ENCODE data around the gene N4BP3. TPM values are rescaled to one million over a fixed set of nuclear protein-coding genes. Genes with fewer than 3 reads are reported as not detected.
"Not testable (repeated sequence)": the region's sequence is repeated elsewhere in the genome, so short reads cannot be mapped to it uniquely, and the experiment has no call there.

N4BP3 gene
- total and polyA plus RNA-seq, 2 of the 13 experiments (the other 11 are each of a cell fraction or from before 2014, with no cell fraction given), result 0.13 TPM; not detected in 1

- CTCF ChIA-PET (ENCODE audit: low intra/inter-chr PET ratio, low total read pairs), result no interaction called here
- H2AFZ ChIP-seq (ENCODE audit: low read length), result no peak overlapping the region
- no peaks in the 10 kb centered on the region for H3K79me2 ChIP-seq (ENCODE audit: insufficient read depth, low read length)
- in situ Hi-C loops (cut with HindIII; ENCODE audit: extremely low pct_ligation_motif_present, low pct_unique_long_range_greater_than_20kb), result no loop called here
- no peak for ATAC-seq
- POLR2A ChIA-PET, result no interaction called here
- FAIRE-seq, result no peak
- no peaks in the 10 kb centered on the region for H3K9me3 ChIP-seq (ENCODE audit: low read length)
- DNase-seq (ENCODE audit: low spot score), result no peak
- H3K27ac ChIP-seq (ENCODE audit: extremely low read length, insufficient read depth, low read length), result no peak overlapping the region
- no peaks in the 10 kb centered on the region for H3K36me3 ChIP-seq (replicated peaks in 1 of 2; ENCODE audit: control insufficient read depth in 1 of 2, insufficient read depth in 2 of 2, low read length in 2 of 2)
- no peak overlapping the region for H3K9ac ChIP-seq (ENCODE audit: insufficient read depth, low read depth, low read length)
- H3K4me1 ChIP-seq (ENCODE audit: insufficient read depth, low read length), result no peaks in the 10 kb centered on the region
- no peak for TF ChIP-seq ATF3 (CRISPR knock-in tag; IDR thresholded peaks at IDR 0.05)
- no peak for TF ChIP-seq ATF1 (CRISPR knock-in tag; IDR thresholded peaks at IDR 0.05)
- TF ChIP-seq CENPBD1 (CRISPR knock-in tag; IDR thresholded peaks at IDR 0.05; ENCODE audit: borderline replicate concordance, low read depth), result no peak
- no peak for TF ChIP-seq KLF9 (CRISPR knock-in tag; IDR thresholded peaks at IDR 0.05; ENCODE audit: low read depth)
- no peak for TF ChIP-seq SMAD1 (CRISPR knock-in tag; IDR thresholded peaks at IDR 0.05; ENCODE audit: borderline replicate concordance, low read depth)
- TF ChIP-seq ZNF292 (CRISPR knock-in tag; IDR thresholded peaks at IDR 0.05; ENCODE audit: borderline replicate concordance, low read depth), result no peak
- no peak for TF ChIP-seq PAX8 (CRISPR knock-in tag; IDR thresholded peaks at IDR 0.05; ENCODE audit: borderline replicate concordance)
- TF ChIP-seq MLLT10 (CRISPR knock-in tag; IDR thresholded peaks at IDR 0.05), result no peak
- TF ChIP-seq CEBPB (IDR thresholded peaks at IDR 0.05; ENCODE audit: borderline replicate concordance, low read depth, low read length), result no peak
- no peak for TF ChIP-seq MXD4 (CRISPR knock-in tag; IDR thresholded peaks at IDR 0.05)
- no peak for TF ChIP-seq RNF219 (CRISPR knock-in tag; IDR thresholded peaks at IDR 0.05)
- no peak for TF ChIP-seq SMYD3 (CRISPR knock-in tag; IDR thresholded peaks at IDR 0.05)
- no peak overlapping the region for H3K4me2 ChIP-seq (ENCODE audit: low read depth, low read length)
- H3K27me3 ChIP-seq (ENCODE audit: control insufficient read depth in 1 of 2, insufficient read depth in 2 of 2, low read length in 2 of 2), result peaks cover 0 to 2% of the 10 kb centered on the region in 2 experiments; a peak in 1 of 5 replicates
- H4K20me1 ChIP-seq (ENCODE audit: insufficient read depth, low read length), result no peaks in the 10 kb centered on the region
- intact Hi-C loops (cut with micrococcal nuclease; ENCODE audit: unreplicated experiment), result no loop called here
- WGBS (ENCODE audit: low lambda C conversion rate), result 41% methylated on average over 23 of the region's 25 CpGs
- no TSS peak for BruUV-seq (replicated peaks)
- H3K4me3 ChIP-seq (replicated peaks in 1 of 3; ENCODE audit: insufficient read depth in 1 of 3, low read depth in 2 of 3, low read length in 3 of 3), result no peak overlapping the region
These were observed 27.1 kb upstream of the N4BP3 start for GRCh38 chr5:178086266-178086665.

- H3K4me3 ChIP-seq (replicated peaks in 1 of 3; ENCODE audit: insufficient read depth in 1 of 3, low read depth in 2 of 3, low read length in 3 of 3); BruUV-seq (replicated peaks); H2AFZ ChIP-seq (ENCODE audit: low read length); DNase-seq (ENCODE audit: low spot score); H3K9ac ChIP-seq (ENCODE audit: insufficient read depth, low read depth, low read length); FAIRE-seq; POLR2A ChIA-PET; H3K79me2 ChIP-seq (ENCODE audit: insufficient read depth, low read length); H3K36me3 ChIP-seq (replicated peaks in 1 of 2; ENCODE audit: control insufficient read depth in 1 of 2, insufficient read depth in 2 of 2, low read length in 2 of 2); H3K27me3 ChIP-seq (ENCODE audit: control insufficient read depth in 1 of 2, insufficient read depth in 2 of 2, low read length in 2 of 2); ATAC-seq; H4K20me1 ChIP-seq (ENCODE audit: insufficient read depth, low read length); CTCF ChIA-PET (ENCODE audit: low intra/inter-chr PET ratio, low total read pairs); in situ Hi-C loops (cut with HindIII; ENCODE audit: extremely low pct_ligation_motif_present, low pct_unique_long_range_greater_than_20kb); H3K4me1 ChIP-seq (ENCODE audit: insufficient read depth, low read length); H3K4me2 ChIP-seq (ENCODE audit: low read depth, low read length); intact Hi-C loops (cut with micrococcal nuclease; ENCODE audit: unreplicated experiment); H3K27ac ChIP-seq (ENCODE audit: extremely low read length, insufficient read depth, low read length); H3K9me3 ChIP-seq (ENCODE audit: low read length): not testable (repeated sequence)
- WGBS (ENCODE audit: low lambda C conversion rate), result 13% methylated on average over 5 of the region's 5 CpGs
These were observed 26.1 kb upstream of the N4BP3 start for GRCh38 chr5:178087199-178087598.
